GM23338 (cell line): ENCODE measurements around the gene XPNPEP2. TPM values are rescaled to one million over a fixed set of nuclear protein-coding genes. Genes with fewer than 3 reads are reported as not detected.

Experiments
- ATAC-seq: fragments of 200-7000 bp; cut with Tn5 transposase; 3 replicates; pipeline ENCODE4 v1.9.1; 2020
- DNase-seq: peaks from one replicate; pipeline ENCODE4 v3.0.0-alpha.2; 2015; ENCODE audit warnings: low spot score
- H2AFZ ChIP-seq: fragments of 200-600 bp; sonication (generic); 2 replicates; pipeline ENCODE4 v1.8.0; 2016; ENCODE audit warnings: antibody characterized with exemption, mild to moderate bottlenecking, moderate library complexity
- H3F3A ChIP-seq: fragments of 200-600 bp; sonication (generic); replicated peaks from 2 replicates; pipeline ENCODE4 v1.8.0; 2017; ENCODE audit warnings: antibody characterized with exemption, mixed run types, low read depth
- H3K27ac ChIP-seq: fragments of 200-600 bp; sonication (generic); 2 replicates; pipeline ENCODE4 v1.6.1; 2016; ENCODE audit warnings: low read depth
- H3K27me3 ChIP-seq: fragments of 200-600 bp; sonication (generic); 2 replicates; pipeline ENCODE4 v1.8.0; 2016; ENCODE audit warnings: mild to moderate bottlenecking, mixed run types, moderate library complexity; ENCODE audit not compliant: insufficient read depth
- H3K36me3 ChIP-seq: fragments of 200-600 bp; sonication (generic); 2 replicates; pipeline ENCODE4 v1.8.0; 2016; ENCODE audit warnings: mild to moderate bottlenecking; ENCODE audit not compliant: insufficient read depth
- H3K4me1 ChIP-seq: fragments of 200-600 bp; sonication (generic); 2 replicates; pipeline ENCODE4 v1.8.0; 2016; ENCODE audit warnings: mild to moderate bottlenecking, moderate library complexity; ENCODE audit not compliant: insufficient read depth
- H3K4me2 ChIP-seq: fragments of 200-600 bp; sonication (generic); 2 replicates; pipeline ENCODE4 v1.7.1; 2017; ENCODE audit warnings: mixed run types
- H3K4me3 ChIP-seq: fragments of 200-600 bp; sonication (generic); 2 replicates; pipeline ENCODE4 v1.6.1; 2016; ENCODE audit warnings: mixed run types
- H3K79me2 ChIP-seq: fragments of 200-600 bp; sonication (generic); replicated peaks from 2 replicates; pipeline ENCODE4 v1.8.0; 2017; ENCODE audit warnings: mild to moderate bottlenecking; ENCODE audit not compliant: insufficient read depth
- H3K9me2 ChIP-seq: fragments of 200-600 bp; sonication (generic); 2 replicates; pipeline ENCODE4 v1.8.0; 2017; ENCODE audit not compliant: insufficient read depth
- H4K20me1 ChIP-seq: fragments of 200-600 bp; sonication (generic); replicated peaks from 2 replicates; pipeline ENCODE4 v1.8.0; 2017; ENCODE audit warnings: mild to moderate bottlenecking; ENCODE audit not compliant: insufficient read depth
- H3K27ac Mint-ChIP-seq: 2 replicates; pipeline ENCODE4 v1.8.0; 2020; ENCODE audit warnings: inconsistent platforms, mild to moderate bottlenecking, moderate library complexity, mixed read lengths
- H3K27me3 Mint-ChIP-seq: 3 replicates; pipeline ENCODE4 v1.8.0; 2022; ENCODE audit warnings: low read depth, mild to moderate bottlenecking, moderate library complexity, mixed read lengths, inconsistent platforms; ENCODE audit not compliant: insufficient read depth, poor library complexity
- H3K36me3 Mint-ChIP-seq: 3 replicates; pipeline ENCODE4 v1.8.0; 2021; ENCODE audit warnings: low read depth, mild to moderate bottlenecking, inconsistent platforms, moderate library complexity, mixed read lengths
- H3K4me1 Mint-ChIP-seq: 3 replicates; pipeline ENCODE4 v1.8.0; 2020; ENCODE audit warnings: mild to moderate bottlenecking, inconsistent platforms, mixed read lengths
- H3K4me3 Mint-ChIP-seq: 3 replicates; pipeline ENCODE4 v1.8.0; 2021; ENCODE audit warnings: moderate library complexity, mild to moderate bottlenecking, inconsistent platforms, mixed read lengths
- H3K9me3 Mint-ChIP-seq: 3 replicates; pipeline ENCODE4 v1.8.0; 2020; ENCODE audit warnings: moderate library complexity, mild to moderate bottlenecking, inconsistent platforms, mixed read lengths
- CREB1 ChIP-seq: fragments of 250-450 bp; sonication (Bioruptor Pico); IDR thresholded peaks from 2 replicates; pipeline ENCODE4 v1.5.0; 2020; ENCODE audit warnings: low read depth, mild to moderate bottlenecking, moderate library complexity
- CTCF ChIP-seq, 2 experiments: fragments of 200-600 bp in 1 of 2; sonication (generic) in 1 of 2; conservative IDR thresholded peaks; 2 replicates each; pipeline versions ENCODE4 v1.5.1 to v1.6.1; 2016 to 2017; ENCODE audit warnings: antibody characterized with exemption in 2 of 2, low read depth in 2 of 2, mild to moderate bottlenecking in 2 of 2, moderate library complexity in 1 of 2
- EZH2 ChIP-seq: fragments of 200-600 bp; sonication (generic); IDR thresholded peaks from one replicate; pipeline ENCODE4 v1.8.0; 2017; ENCODE audit warnings: antibody characterized with exemption, mild to moderate bottlenecking, low read depth; ENCODE audit not compliant: unreplicated experiment
- EZH2phosphoT487 ChIP-seq: fragments of 200-600 bp; sonication (generic); IDR thresholded peaks from one replicate; pipeline ENCODE4 v1.8.1; 2018; ENCODE audit warnings: antibody characterized with exemption; ENCODE audit not compliant: unreplicated experiment
- JUNB ChIP-seq: IDR thresholded peaks from one replicate; pipeline ENCODE4 v1.6.1; 2016; ENCODE audit warnings: antibody characterized with exemption; ENCODE audit not compliant: unreplicated experiment
- NANOG ChIP-seq: IDR thresholded peaks from 2 replicates; pipeline ENCODE4 v1.6.1; 2016; ENCODE audit warnings: antibody characterized with exemption, borderline replicate concordance
- POLR2AphosphoS5 ChIP-seq: IDR thresholded peaks from 2 replicates; pipeline ENCODE4 v1.6.1; 2016; ENCODE audit warnings: antibody characterized with exemption, low read depth
- REST ChIP-seq: IDR thresholded peaks from one replicate; pipeline ENCODE4 v1.6.1; 2018; ENCODE audit warnings: antibody characterized with exemption; ENCODE audit not compliant: unreplicated experiment
- ZNF114 ChIP-seq: fragments of 250-450 bp; sonication (Bioruptor Pico); IDR thresholded peaks from 2 replicates; pipeline ENCODE4 v1.5.0; 2020; ENCODE audit warnings: mild to moderate bottlenecking, moderate library complexity
- ZNF331 ChIP-seq: fragments of 250-450 bp; sonication (Bioruptor Pico); IDR thresholded peaks from 2 replicates; pipeline ENCODE4 v1.5.0; 2020; ENCODE audit warnings: low read depth, mild to moderate bottlenecking, moderate library complexity
- polyA plus RNA-seq: library from polyadenylated mRNA; unstranded; fragments of >200 nt; fragmentation: Nextera tagmentation; extraction: Ambion mirVana; gene quantifications from 2 replicates; pipeline ENCODE4 v1.2.1, GENCODE V29; 2016
- total RNA-seq: library from RNA; depleted of rRNA; stranded (reverse); fragments of >200 nt; shearing (Covaris generic); gene quantifications from 2 replicates; pipeline ENCODE4 v1.2.3, GENCODE V29; 2014

XPNPEP2 gene
- total and polyA plus RNA-seq, 2 experiments from 2014 or later: not detected

GRCh38 chrX:129808829-129809796 lies 70.3 kb downstream of the XPNPEP2 start (continued):
- TF ChIP-seq CTCF (conservative IDR thresholded peaks at IDR 0.05; ENCODE audit: low read depth in 2 of 2) (no peak), NANOG (no peak), EZH2 (no peak), REST (no peak), ZNF114 (no peak), ZNF331 (CRISPR knock-in tag) (no peak)

GRCh38 chrX:129813662-129814368 lies 75.0 kb downstream of the XPNPEP2 start:
- no peak for ATAC-seq
- Histone ChIP-seq H3F3A (no peaks in the 10 kb centered on the region), H3K9me2 (no peaks in the 10 kb centered on the region), H3K27me3 (no peaks in the 10 kb centered on the region), H4K20me1 (no peaks in the 10 kb centered on the region), H3K27ac (no peak overlapping the region), H2AFZ (no peak overlapping the region), H3K36me3 (no peaks in the 10 kb centered on the region), H3K4me2 (no peak overlapping the region), H3K4me1 (no peaks in the 10 kb centered on the region), H3K4me3 (no peak overlapping the region), H3K79me2 (no peaks in the 10 kb centered on the region)
- H3K9me3 Mint-ChIP-seq: no peaks in the 10 kb centered on the region
- H3K27ac Mint-ChIP-seq: no peak overlapping the region
- H3K27me3 Mint-ChIP-seq: no peaks in the 10 kb centered on the region
- H3K4me1 Mint-ChIP-seq: no peaks in the 10 kb centered on the region
- peaks cover 32% of the 10 kb centered on the region for H3K36me3 Mint-ChIP-seq
- no peak for DNase-seq
- no peak overlapping the region for H3K4me3 Mint-ChIP-seq
- TF ChIP-seq ZNF114: no peak
- no peak for TF ChIP-seq CREB1 (CRISPR knock-in tag)
- TF ChIP-seq JUNB: no peak
- no peak for TF ChIP-seq POLR2AphosphoS5
- TF ChIP-seq NANOG: no peak
- no peak for TF ChIP-seq EZH2
- TF ChIP-seq REST: no peak
- no peak for TF ChIP-seq EZH2phosphoT487
